Neural progenitor cell (in vitro differentiated cells): ENCODE data around the gene KRT24. TPM values are rescaled to one million over a fixed set of nuclear protein-coding genes. Genes with fewer than 3 reads are reported as not detected.

Experiments used
- DNase-seq: peaks from one replicate; pipeline ENCODE4 v3.0.0-alpha.2; 2016; ENCODE audit warnings: low spot score
- H2AFZ ChIP-seq: fragments of 200-600 bp; sonication (generic); replicated peaks from 2 replicates; pipeline ENCODE4 v1.6.1; 2016; ENCODE audit warnings: antibody characterized with exemption
- H3F3A ChIP-seq: fragments of 200-600 bp; sonication (generic); 2 replicates; pipeline ENCODE4 v1.6.1; 2016; ENCODE audit warnings: antibody characterized with exemption, low read depth
- H3K27ac ChIP-seq: fragments of 200-600 bp; sonication (generic); 2 replicates; pipeline ENCODE4 v1.5.1; 2016; ENCODE audit warnings: mild to moderate bottlenecking
- H3K27me3 ChIP-seq: fragments of 200-600 bp; sonication (generic); 2 replicates; pipeline ENCODE4 v1.6.1; 2016; ENCODE audit warnings: mild to moderate bottlenecking, moderate library complexity
- H3K36me3 ChIP-seq: fragments of 200-600 bp; sonication (generic); 2 replicates; pipeline ENCODE4 v1.5.1; 2016
- H3K4me1 ChIP-seq: fragments of 200-600 bp; sonication (generic); 2 replicates; pipeline ENCODE4 v1.6.1; 2016; ENCODE audit warnings: mixed run types
- H3K4me2 ChIP-seq: fragments of 200-600 bp; sonication (generic); 2 replicates; pipeline ENCODE4 v1.6.1; 2016
- H3K4me3 ChIP-seq: fragments of 200-600 bp; sonication (generic); 2 replicates; pipeline ENCODE4 v1.5.1; 2016
- H3K79me2 ChIP-seq: fragments of 200-600 bp; sonication (generic); 2 replicates; pipeline ENCODE4 v1.6.1; 2016; ENCODE audit warnings: low read depth
- H3K9ac ChIP-seq: fragments of 200-600 bp; sonication (generic); 2 replicates; pipeline ENCODE4 v1.6.1; 2016
- H3K9me3 ChIP-seq: fragments of 200-600 bp; sonication (generic); 2 replicates; pipeline ENCODE4 v1.5.1; 2016; ENCODE audit warnings: low read depth
- H4K20me1 ChIP-seq: fragments of 200-600 bp; sonication (generic); 2 replicates; pipeline ENCODE4 v1.6.1; 2016; ENCODE audit warnings: low read depth
- H3K27ac Mint-ChIP-seq: 3 replicates; pipeline ENCODE4 v1.8.0; 2021; ENCODE audit warnings: mixed read lengths
- H3K27me3 Mint-ChIP-seq: 2 replicates; pipeline ENCODE4 v1.8.0; 2022; ENCODE audit warnings: low read depth, mild to moderate bottlenecking, inconsistent platforms, moderate library complexity, mixed read lengths; ENCODE audit not compliant: insufficient read depth
- H3K36me3 Mint-ChIP-seq: 3 replicates; pipeline ENCODE4 v1.8.0; 2021; ENCODE audit warnings: mixed read lengths
- H3K4me1 Mint-ChIP-seq: 3 replicates; pipeline ENCODE4 v1.8.0; 2021; ENCODE audit warnings: mixed read lengths
- H3K4me3 Mint-ChIP-seq: 3 replicates; pipeline ENCODE4 v1.8.0; 2021; ENCODE audit warnings: mild to moderate bottlenecking, moderate library complexity, mixed read lengths
- H3K9me3 Mint-ChIP-seq: 3 replicates; pipeline ENCODE4 v1.8.0; 2020; ENCODE audit warnings: mixed read lengths
- EZH2 ChIP-seq: fragments of 200-600 bp; sonication (generic); IDR thresholded peaks from 2 replicates; pipeline ENCODE4 v1.6.1; 2017; ENCODE audit warnings: antibody characterized with exemption, mild to moderate bottlenecking, moderate library complexity
- EZH2phosphoT487 ChIP-seq: fragments of 200-600 bp; sonication (generic); IDR thresholded peaks from 2 replicates; pipeline ENCODE4 v1.6.1; 2017; ENCODE audit warnings: antibody characterized with exemption
- total RNA-seq: library from RNA; depleted of rRNA; stranded (reverse); fragments of >200 nt; gene quantifications from 2 replicates; pipeline ENCODE4 v1.2.3, GENCODE V29; 2015; ENCODE audit warnings: low replicate concordance
- TF ChIP-seq, protein P1 (sequence below): fragments of 200-600 bp; sonication (generic); IDR thresholded peaks from 2 replicates; pipeline ENCODE4 v1.5.1; 2017; ENCODE audit warnings: antibody characterized with exemption, mild to moderate bottlenecking

Gene KRT24
- total RNA-seq, 1 donor from 2014 or later, result not detected

DNA sequence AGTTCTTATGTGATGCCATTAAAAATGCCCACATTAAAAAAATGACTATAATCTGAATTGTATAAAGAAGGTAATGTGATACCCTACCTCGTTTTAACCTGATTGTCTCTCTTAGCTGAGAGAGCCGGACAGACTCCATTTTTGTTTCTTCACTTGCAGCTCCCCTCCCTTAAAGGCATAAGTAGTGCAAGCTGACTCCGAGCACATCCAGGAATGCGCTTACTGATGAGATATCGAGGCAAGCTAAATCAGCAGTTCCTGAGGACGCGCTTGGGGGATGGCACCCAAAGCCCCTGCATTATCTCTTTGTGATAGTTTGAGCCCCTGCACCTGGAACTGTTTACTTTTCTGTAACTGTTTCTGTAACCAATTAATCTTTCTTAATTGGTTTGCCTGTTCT is 6.3 kb downstream of the KRT24 start:
- Histone ChIP-seq H3K27me3 (no peaks in the 10 kb centered on the region), H3K4me2 (no peak overlapping the region), H4K20me1 (no peaks in the 10 kb centered on the region), H3K9me3 (no peaks in the 10 kb centered on the region), H3K4me3 (no peak overlapping the region), H3K36me3 (no peaks in the 10 kb centered on the region), H3K27ac (no peak overlapping the region), H3K9ac (no peak overlapping the region), H3K4me1 (peaks cover 6% of the 10 kb centered on the region), H3K79me2 (no peaks in the 10 kb centered on the region), H2AFZ (peak overlapping the region; percentile 83), H3F3A (no peaks in the 10 kb centered on the region)
- no peaks in the 10 kb centered on the region for H3K4me1 Mint-ChIP-seq
- no peak overlapping the region for H3K27ac Mint-ChIP-seq
- no peaks in the 10 kb centered on the region for H3K27me3 Mint-ChIP-seq
- no peak overlapping the region for H3K4me3 Mint-ChIP-seq
- H3K36me3 Mint-ChIP-seq, result no peaks in the 10 kb centered on the region
- TF ChIP-seq EZH2 (no peak), EZH2phosphoT487 (no peak)
- DNase-seq, result peak; percentile 28
- H3K9me3 Mint-ChIP-seq, result no peaks in the 10 kb centered on the region

DNA sequence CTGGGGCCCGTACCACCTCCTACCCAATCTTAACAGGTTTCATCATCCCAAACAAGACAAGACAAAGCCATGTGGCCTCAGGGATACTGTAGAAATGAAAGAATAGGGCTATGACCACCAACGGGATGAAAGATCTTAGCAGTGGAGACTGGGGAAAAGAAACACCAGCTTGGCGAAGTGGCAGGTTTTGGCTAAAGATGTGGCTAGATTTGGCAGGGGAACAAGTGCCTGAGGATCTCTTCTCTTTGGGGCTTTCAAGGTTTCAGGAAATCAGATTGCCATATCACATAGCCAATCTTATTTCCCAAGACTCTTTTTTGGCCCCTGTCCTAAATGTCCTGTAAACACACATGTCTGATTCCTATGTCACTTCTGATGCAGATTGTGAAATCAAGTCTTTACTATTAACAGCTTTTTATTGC is 6.9 kb downstream of the KRT24 start:
- Mint-ChIP-seq H3K9me3 (no peaks in the 10 kb centered on the region), H3K36me3 (no peaks in the 10 kb centered on the region), H3K4me3 (no peak overlapping the region), H3K27me3 (no peaks in the 10 kb centered on the region), H3K4me1 (no peaks in the 10 kb centered on the region), H3K27ac (no peak overlapping the region)
- Histone ChIP-seq H3K79me2 (no peaks in the 10 kb centered on the region), H2AFZ (peak overlapping the region; percentile 61), H3K4me2 (no peak overlapping the region), H3K27me3 (no peaks in the 10 kb centered on the region), H3K4me1 (peaks cover 6% of the 10 kb centered on the region), H4K20me1 (no peaks in the 10 kb centered on the region), H3K4me3 (no peak overlapping the region), H3F3A (no peaks in the 10 kb centered on the region), H3K27ac (no peak overlapping the region), H3K9ac (no peak overlapping the region), H3K9me3 (no peaks in the 10 kb centered on the region), H3K36me3 (no peaks in the 10 kb centered on the region)
- TF ChIP-seq EZH2 (no peak), EZH2phosphoT487 (no peak)
- no peak for DNase-seq

DNA sequence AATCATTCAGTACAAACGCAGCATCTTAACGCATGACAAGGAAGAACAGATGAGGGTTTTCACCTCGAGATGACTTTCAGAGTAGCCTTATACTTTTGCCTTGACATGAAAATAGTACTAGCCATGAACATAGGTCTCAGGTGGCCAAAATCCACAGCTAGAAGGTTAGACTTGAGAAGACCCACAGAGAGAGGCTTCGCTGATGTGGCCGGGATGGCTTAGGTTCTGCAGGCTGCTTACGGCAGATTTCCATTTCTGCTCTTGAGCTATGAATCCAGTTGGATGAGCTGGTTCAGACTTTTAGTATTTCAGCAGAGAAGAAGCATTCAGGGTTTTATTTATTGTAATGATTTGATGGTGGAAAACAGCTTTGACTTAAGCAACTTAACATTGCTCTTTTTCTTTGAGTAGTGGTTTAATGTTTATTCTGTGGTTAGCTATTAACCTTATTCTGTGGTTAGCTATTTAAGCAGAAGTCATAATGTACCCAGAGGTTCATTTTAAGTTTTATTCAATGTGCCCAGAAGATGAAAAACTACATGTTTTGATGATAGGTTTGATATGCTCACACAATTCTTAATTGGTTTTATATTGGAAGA is 7.6 kb downstream of the KRT24 start:
- Mint-ChIP-seq H3K4me3 (no peak overlapping the region), H3K9me3 (no peaks in the 10 kb centered on the region), H3K4me1 (no peaks in the 10 kb centered on the region), H3K36me3 (no peaks in the 10 kb centered on the region), H3K27ac (no peak overlapping the region), H3K27me3 (no peaks in the 10 kb centered on the region)
- no peaks in the 10 kb centered on the region for H4K20me1 ChIP-seq
- no peaks in the 10 kb centered on the region for H3K27me3 ChIP-seq
- no peak overlapping the region for H3K4me3 ChIP-seq
- H3F3A ChIP-seq, result no peaks in the 10 kb centered on the region
- H3K9ac ChIP-seq, result no peak overlapping the region
- no peaks in the 10 kb centered on the region for H3K36me3 ChIP-seq
- peaks cover 6% of the 10 kb centered on the region for H3K4me1 ChIP-seq
- DNase-seq, result no peak
- no peak overlapping the region for H3K27ac ChIP-seq
- no peak overlapping the region for H3K4me2 ChIP-seq
- no peaks in the 10 kb centered on the region for H3K79me2 ChIP-seq
- no peaks in the 10 kb centered on the region for H3K9me3 ChIP-seq
- TF ChIP-seq EZH2phosphoT487 (no peak), EZH2 (no peak)
- TF ChIP-seq, protein P1, sequence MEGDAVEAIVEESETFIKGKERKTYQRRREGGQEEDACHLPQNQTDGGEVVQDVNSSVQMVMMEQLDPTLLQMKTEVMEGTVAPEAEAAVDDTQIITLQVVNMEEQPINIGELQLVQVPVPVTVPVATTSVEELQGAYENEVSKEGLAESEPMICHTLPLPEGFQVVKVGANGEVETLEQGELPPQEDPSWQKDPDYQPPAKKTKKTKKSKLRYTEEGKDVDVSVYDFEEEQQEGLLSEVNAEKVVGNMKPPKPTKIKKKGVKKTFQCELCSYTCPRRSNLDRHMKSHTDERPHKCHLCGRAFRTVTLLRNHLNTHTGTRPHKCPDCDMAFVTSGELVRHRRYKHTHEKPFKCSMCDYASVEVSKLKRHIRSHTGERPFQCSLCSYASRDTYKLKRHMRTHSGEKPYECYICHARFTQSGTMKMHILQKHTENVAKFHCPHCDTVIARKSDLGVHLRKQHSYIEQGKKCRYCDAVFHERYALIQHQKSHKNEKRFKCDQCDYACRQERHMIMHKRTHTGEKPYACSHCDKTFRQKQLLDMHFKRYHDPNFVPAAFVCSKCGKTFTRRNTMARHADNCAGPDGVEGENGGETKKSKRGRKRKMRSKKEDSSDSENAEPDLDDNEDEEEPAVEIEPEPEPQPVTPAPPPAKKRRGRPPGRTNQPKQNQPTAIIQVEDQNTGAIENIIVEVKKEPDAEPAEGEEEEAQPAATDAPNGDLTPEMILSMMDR, result no peak
- peak overlapping the region; percentile 27 for H2AFZ ChIP-seq

DNA sequence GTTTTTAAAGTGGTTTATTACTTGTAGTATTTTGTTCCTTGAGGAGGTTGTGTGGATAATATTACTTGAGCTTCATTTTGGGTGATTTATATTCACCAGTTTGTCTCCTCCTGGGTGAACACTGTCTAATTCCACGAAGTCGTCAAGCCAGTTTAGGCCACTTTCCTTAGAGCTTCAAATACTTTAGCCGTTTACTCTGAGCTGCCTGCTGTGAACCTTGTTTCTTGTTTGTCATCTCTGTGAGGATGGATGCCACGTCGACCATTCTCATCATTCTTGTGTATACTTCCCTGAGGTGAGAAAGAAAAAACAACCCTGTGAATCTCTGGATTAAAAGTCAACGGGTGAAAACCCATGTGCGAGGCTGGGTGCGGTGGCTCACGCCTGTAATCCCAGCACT is 9.0 kb downstream of the KRT24 start:
- TF ChIP-seq, protein P1, result no peak
- TF ChIP-seq EZH2 (no peak), EZH2phosphoT487 (no peak)

More for the DNA sequence above, 9.0 kb downstream of the KRT24 start:
- Mint-ChIP-seq H3K36me3 (no peaks in the 10 kb centered on the region), H3K9me3 (no peaks in the 10 kb centered on the region), H3K4me1 (no peaks in the 10 kb centered on the region), H3K27ac (no peak overlapping the region), H3K4me3 (no peak overlapping the region), H3K27me3 (peaks cover 4% of the 10 kb centered on the region)
- Histone ChIP-seq H3K36me3 (no peaks in the 10 kb centered on the region), H3K27me3 (no peaks in the 10 kb centered on the region), H4K20me1 (no peaks in the 10 kb centered on the region), H3K27ac (no peak overlapping the region), H3K4me3 (no peak overlapping the region), H3K4me2 (no peak overlapping the region), H3K4me1 (peaks cover 6% of the 10 kb centered on the region), H3K9me3 (no peaks in the 10 kb centered on the region), H3K9ac (no peak overlapping the region), H3F3A (no peaks in the 10 kb centered on the region), H3K79me2 (no peaks in the 10 kb centered on the region), H2AFZ (no peak overlapping the region)
- DNase-seq, result no peak
